K562 (cell line): ENCODE measurements around the gene EVA1A. TPM values are rescaled to one million over a fixed set of nuclear protein-coding genes. Genes with fewer than 3 reads are reported as not detected.

Source experiments
- ATAC-seq: fragments of 200-7000 bp; cut with Tn5 transposase; 3 replicates; pipeline ENCODE4 v1.9.1; 2020; ENCODE audit warnings: moderate library complexity
- BruUV-seq: library from RNA; stranded (reverse); fragments of 400-500 nt; replicated peaks from 2 replicates; lab custom pipeline; 2021; lab: Mats Ljungman, UMichigan
- CTCF ChIA-PET: fragments of 300-600 bp; formaldehyde crosslinking; extraction: SDS; loops from one replicate; lab custom pipeline; 2021; ENCODE audit warnings: low intra/inter-chr PET ratio; lab: Yijun Ruan, JAX
- POLR2A ChIA-PET: fragments of 300-600, 350-650 bp; sonication (Branson Sonifier 250); formaldehyde crosslinking; extraction: SDS; loops from one replicate; lab custom pipeline; 2021; ENCODE audit warnings: antibody characterized with exemption, inconsistent platforms; lab: Yijun Ruan, JAX
- DNase-seq, 4 experiments: peaks; one replicate each; pipeline versions ENCODE4 v3.0.0 to v3.0.0-alpha.2; 2011 to 2018; ENCODE audit warnings: low spot score in 3 of 4, mixed read lengths in 3 of 4; ENCODE audit errors: extremely low read depth in 1 of 4
- FAIRE-seq: peaks from 2 replicates; lab custom pipeline; 2011; peaks lifted over from hg19 to GRCh38; lab: Jason Lieb, UNC
- H2AFZ ChIP-seq: 2 replicates; pipeline ENCODE4 v1.6.0; 2011; ENCODE audit warnings: low read depth, low read length, control low read depth, inconsistent platforms
- H3K27ac ChIP-seq: fragments of 200-600 bp; 3 replicates; pipeline ENCODE4 v1.8.0; 2011; ENCODE audit warnings: low read depth, mild to moderate bottlenecking, control low read depth, inconsistent platforms, low read length, moderate library complexity, mixed read lengths; ENCODE audit errors: extremely low read depth
- H3K27me3 ChIP-seq, 2 experiments: fragments of 300-600 bp in 1 of 2; 2 replicates in 1 of 2; 3 replicates in 1 of 2; pipeline versions ENCODE4 v1.6.0 to v1.8.0; 2011; ENCODE audit warnings: inconsistent platforms in 2 of 2, low read length in 2 of 2, mild to moderate bottlenecking in 1 of 2, mixed read lengths in 1 of 2, moderate library complexity in 1 of 2; ENCODE audit not compliant: control insufficient read depth in 2 of 2, insufficient read depth in 2 of 2
- H3K36me3 ChIP-seq: fragments of 300-600 bp; 3 replicates; pipeline ENCODE4 v1.8.0; 2011; ENCODE audit warnings: mild to moderate bottlenecking, low read length, inconsistent platforms; ENCODE audit not compliant: control insufficient read depth, insufficient read depth
- H3K4me1 ChIP-seq, 2 experiments: fragments of 200-600 bp in 1 of 2; replicated peaks in 1 of 2; 2 replicates in 1 of 2; 3 replicates in 1 of 2; pipeline versions ENCODE4 v1.5.1 to v1.8.0; 2011; ENCODE audit warnings: inconsistent platforms in 2 of 2, low read length in 2 of 2, mild to moderate bottlenecking in 1 of 2, mixed read lengths in 1 of 2, moderate library complexity in 1 of 2; ENCODE audit not compliant: control insufficient read depth in 2 of 2, insufficient read depth in 2 of 2
- H3K4me2 ChIP-seq: 2 replicates; pipeline ENCODE4 v1.6.1; 2011; ENCODE audit warnings: low read length, control low read depth, inconsistent platforms, mixed read lengths; ENCODE audit not compliant: insufficient read depth
- H3K4me3 ChIP-seq: fragments of 200-600 bp; sonication (generic), shearing (Covaris generic); 2 replicates; pipeline ENCODE4 v1.5.1; 2016; ENCODE audit warnings: control low read depth, inconsistent platforms
- H3K79me2 ChIP-seq: fragments of 200-600 bp; 3 replicates; pipeline ENCODE4 v1.8.0; 2011; ENCODE audit warnings: low read length, inconsistent platforms; ENCODE audit not compliant: control insufficient read depth, insufficient read depth
- H3K9ac ChIP-seq, 2 experiments: 2 replicates each; pipeline versions ENCODE4 v1.6.0 to v1.6.1; 2011; ENCODE audit warnings: low read depth in 2 of 2, low read length in 2 of 2, control low read depth in 1 of 2, inconsistent platforms in 1 of 2, mild to moderate bottlenecking in 1 of 2, mixed read lengths in 1 of 2; ENCODE audit not compliant: insufficient read depth in 1 of 2
- H3K9me1 ChIP-seq: one replicate; pipeline ENCODE4 v1.6.0; 2011; ENCODE audit warnings: inconsistent platforms, mild to moderate bottlenecking, low read length, moderate library complexity; ENCODE audit not compliant: control insufficient read depth, insufficient read depth
- H3K9me3 ChIP-seq: replicated peaks from 2 replicates; pipeline ENCODE4 v1.5.1; 2011; ENCODE audit warnings: low read depth, low read length, inconsistent platforms; ENCODE audit not compliant: control insufficient read depth, insufficient read depth
- H4K20me1 ChIP-seq: replicated peaks from 2 replicates; pipeline ENCODE4 v1.6.1; 2011; ENCODE audit warnings: low read length, inconsistent platforms, mixed read lengths; ENCODE audit not compliant: control insufficient read depth, insufficient read depth
- E2F3 ChIP-seq: fragments of 250-450 bp; sonication (Bioruptor Pico); IDR thresholded peaks from 2 replicates; pipeline ENCODE4 v1.4.0; 2020; ENCODE audit warnings: mild to moderate bottlenecking
- HNRNPK ChIP-seq: fragments of 200-400 bp; formaldehyde crosslinking; IDR thresholded peaks from one replicate; pipeline ENCODE4 v1.6.1; 2018; ENCODE audit warnings: mild to moderate bottlenecking, low read depth, low read length; ENCODE audit not compliant: poor library complexity, severe bottlenecking
- MXI1 ChIP-seq: IDR thresholded peaks from 2 replicates; pipeline ENCODE4 v1.6.1; 2011; ENCODE audit warnings: low read depth, mild to moderate bottlenecking, improper control_type of control experiment, low read length
- RFX5 ChIP-seq: IDR thresholded peaks from 2 replicates; pipeline ENCODE4 v1.6.1; 2011; ENCODE audit warnings: low read depth, mild to moderate bottlenecking, improper control_type of control experiment, low read length
- SMAD2 ChIP-seq: fragments of 150-350 bp; IDR thresholded peaks from 2 replicates; pipeline ENCODE4 v1.6.1; 2014; ENCODE audit warnings: low read depth, mild to moderate bottlenecking, low read length
- USF2 ChIP-seq: sonication (generic); formaldehyde crosslinking; IDR thresholded peaks from 2 replicates; pipeline ENCODE4 v1.5.0; 2020; ENCODE audit warnings: missing genetic modification reagents
- ZNF217 ChIP-seq: sonication (generic); formaldehyde crosslinking; IDR thresholded peaks from 2 replicates; pipeline ENCODE4 v1.8.0; 2022; ENCODE audit warnings: mild to moderate bottlenecking, missing genetic modification reagents
- ZNF274 ChIP-seq: IDR thresholded peaks from 2 replicates; pipeline ENCODE4 v1.6.1; 2011; ENCODE audit warnings: low read depth, mild to moderate bottlenecking, low read length, moderate library complexity, borderline replicate concordance
- ZNF354B ChIP-seq: fragments of 250-450 bp; sonication (Bioruptor Pico); IDR thresholded peaks from 2 replicates; pipeline ENCODE4 v1.4.0; 2020
- WGBS: fragments of 100-300 bp; shearing (Covaris generic); methylation state at CpG from one replicate; pipeline ENCODE4 v1.1.6; 2016; ENCODE audit warnings: low coverage, mixed read lengths; ENCODE audit not compliant: insufficient coverage; ENCODE audit errors: missing lambda C conversion rate; 5-methylcytosine and 5-hydroxymethylcytosine counted together
- in situ Hi-C: fragments of 300-500 bp; cut with MboI; formaldehyde crosslinking; loops from 4 replicates; pipeline ENCODE4 v1.15.0; 2018; ENCODE audit warnings: inconsistent platforms, mixed read lengths
- intact Hi-C: fragments of 100-400 bp; cut with micrococcal nuclease; formaldehyde crosslinking; loops from 2 replicates; pipeline ENCODE4 v1.14.2; 2022
- polyA plus RNA-seq, 8 experiments: library from polyadenylated mRNA; depleted of rRNA in 4 of 8; stranded (reverse) in 5 of 8; unstranded in 3 of 8; fragments of >200 nt; fragmentation: Nextera tagmentation in 2 of 8; fragmentation: Illumina TruSeq in 1 of 8; extraction: Ambion mirVana in 2 of 8; extraction: Trizol in 1 of 8; gene quantifications; 2 replicates each; pipeline versions ENCODE4 v1.2.1 to v1.2.3, GENCODE V29; 2011 to 2014; ENCODE audit warnings: inconsistent platforms in 1 of 8, missing spikeins in 1 of 8
- total RNA-seq, 7 experiments: library from RNA; depleted of rRNA in 6 of 7; stranded (reverse); fragments of >200 nt in 6 of 7; fragmentation: Illumina TruSeq in 2 of 7; extraction: Trizol in 2 of 7; gene quantifications; 2 replicates each; pipeline versions ENCODE4 v1.2.1 to v1.2.3, GENCODE V29; 2011 to 2021; ENCODE audit warnings: low replicate concordance in 1 of 7

EVA1A gene
- total and polyA plus RNA-seq, 9 of the 15 experiments (the other 6 are each of a cell fraction or from before 2014, with no cell fraction given) = not detected

GRCh38 chr2:75483878-75484277 lies 76.9 kb downstream of the EVA1A start:
- in situ Hi-C loops = no loop called here
- H3K4me1 ChIP-seq = no peaks in the 10 kb centered on the region
- no peak overlapping the region for H3K4me3 ChIP-seq
- no peaks in the 10 kb centered on the region for H3K36me3 ChIP-seq
- ATAC-seq = no peak
- no peaks in the 10 kb centered on the region for H3K9me1 ChIP-seq
- ChIA-PET POLR2A (no interaction called here), CTCF (no interaction called here)
- H3K9ac ChIP-seq = no peak overlapping the region
- FAIRE-seq = no peak
- no peaks in the 10 kb centered on the region for H3K9me3 ChIP-seq
- no peaks in the 10 kb centered on the region for H3K27me3 ChIP-seq
- H3K79me2 ChIP-seq = no peaks in the 10 kb centered on the region
- no peak for TF ChIP-seq MXI1
- no peak for TF ChIP-seq ZNF354B
- TF ChIP-seq USF2 (CRISPR knock-in tag) = no peak
- TF ChIP-seq SMAD2 = no peak
- TF ChIP-seq HNRNPK = no peak
- TF ChIP-seq E2F3 (CRISPR knock-in tag) = no peak
- no peak for TF ChIP-seq ZNF217 (CRISPR knock-in tag)
- no peak for TF ChIP-seq ZNF274
- TF ChIP-seq RFX5 = no peak
- no peak overlapping the region for H3K4me2 ChIP-seq
- 3% methylated on average over 6 of the region's 6 CpGs for WGBS
- no peak overlapping the region for H2AFZ ChIP-seq
- intact Hi-C loops = no loop called here
- no peaks in the 10 kb centered on the region for H4K20me1 ChIP-seq
- no peak overlapping the region for H3K27ac ChIP-seq
- no peak for DNase-seq
- no TSS peak for BruUV-seq
